Suprapubic skin (tissue), 4 donors: Measurements from ENCODE around the gene RSRC2. TPM values are rescaled to one million over a fixed set of nuclear protein-coding genes. Genes with fewer than 3 reads are reported as not detected.

ENCODE experiments used
- DNase-seq, 2 donors: peaks; one replicate each; pipeline ENCODE4 v3.0.0-alpha.2; 2019; ENCODE audit warnings: low spot score in 2 of 2
- H3K27ac ChIP-seq: fragments of 200-600 bp; sonication (generic); one replicate; pipeline ENCODE4 v1.5.1; 2019
- H3K27me3 ChIP-seq: fragments of 200-600 bp; sonication (generic); one replicate; pipeline ENCODE4 v1.5.1; 2019
- H3K36me3 ChIP-seq: fragments of 200-600 bp; sonication (generic); one replicate; pipeline ENCODE4 v1.5.1; 2019
- H3K4me1 ChIP-seq: fragments of 200-600 bp; sonication (generic); one replicate; pipeline ENCODE4 v1.5.1; 2019
- H3K4me3 ChIP-seq: fragments of 200-600 bp; sonication (generic); one replicate; pipeline ENCODE4 v1.5.1; 2019; ENCODE audit warnings: mild to moderate bottlenecking
- H3K9me3 ChIP-seq: fragments of 200-600 bp; sonication (generic); one replicate; pipeline ENCODE4 v1.5.1; 2019
- CTCF ChIP-seq, 2 donors: fragments of 200-600 bp in 1 of 2; fragments of 450-650 bp in 1 of 2; sonication (generic) in 1 of 2; IDR thresholded peaks; one replicate each; pipeline ENCODE4 v1.5.1; 2016 to 2019; ENCODE audit warnings: antibody characterized with exemption in 2 of 2, mild to moderate bottlenecking in 1 of 2, moderate library complexity in 1 of 2
- EP300 ChIP-seq: sonication (generic); formaldehyde crosslinking; IDR thresholded peaks from one replicate; pipeline ENCODE4 v1.6.1; 2017; ENCODE audit warnings: antibody characterized with exemption
- POLR2A ChIP-seq, 2 donors: fragments of 450-650 bp; IDR thresholded peaks; one replicate each; pipeline ENCODE4 v1.6.1; 2017; ENCODE audit warnings: antibody characterized with exemption in 2 of 2, mild to moderate bottlenecking in 2 of 2, moderate library complexity in 2 of 2
- POLR2AphosphoS5 ChIP-seq, 3 donors: sonication (generic); formaldehyde crosslinking; IDR thresholded peaks; one replicate each; pipeline ENCODE4 v1.6.1; 2017; ENCODE audit warnings: antibody characterized with exemption in 3 of 3
- WGBS: methylation state at CpG from one replicate; pipeline ENCODE4 v1.1.5; 2018; 5-methylcytosine and 5-hydroxymethylcytosine counted together
- total RNA-seq, 4 donors: library from RNA; depleted of rRNA; stranded (reverse); fragments of >200 nt; gene quantifications; one replicate each; pipeline ENCODE4 v1.1.0, GENCODE V29; 2016

RSRC2 gene
- total RNA-seq, 4 donors from 2014 or later = 46.7 to 155 (median 53.5) TPM

GRCh38 chr12:122454250-122454721, 72.5 kb downstream of the RSRC2 start:
- H3K27ac ChIP-seq = no peak overlapping the region

More at GRCh38 chr12:122454250-122454721, 72.5 kb downstream of the RSRC2 start:
- Histone ChIP-seq H3K4me3 (no peak overlapping the region), H3K27me3 (no peaks in the 10 kb centered on the region), H3K4me1 (peaks cover 3% of the 10 kb centered on the region), H3K9me3 (no peaks in the 10 kb centered on the region), H3K36me3 (no peaks in the 10 kb centered on the region)
- WGBS = 85% methylated on average over 12 of the region's 12 CpGs
- no peak for DNase-seq
- TF ChIP-seq POLR2A (IDR thresholded peaks at IDR 0.05) (no peak), EP300 (no peak), POLR2AphosphoS5 (IDR thresholded peaks at IDR 0.05) (no peak), CTCF (IDR thresholded peaks at IDR 0.05) (no peak)

Other genes starting within 250 kb of the RSRC2 start
- 100 to 1,000 TPM; 107 to 170 (median 149) TPM for gene CLIP1, start 104.3 kb downstream of the RSRC2 start, total RNA-seq
- 10 to 100 TPM; 21.5 to 49.7 (median 30.2) TPM for gene ZCCHC8, start 26.0 kb downstream of the RSRC2 start, total RNA-seq
- gene KNTC1, start 313 bp upstream of the RSRC2 start, total RNA-seq = 10 to 100 TPM in 3 of 4 donors, 1 to 10 TPM in 1; 8.6 to 44.4 (median 13.2) TPM
- 10 to 100 TPM; 13.8 to 25.8 (median 21.5) TPM for gene HCAR2, start 176.4 kb upstream of the RSRC2 start, total RNA-seq
- gene HCAR3, start 189.9 kb upstream of the RSRC2 start, total RNA-seq = 10 to 100 TPM in 3 of 4 donors, 1 to 10 TPM in 1; 5.3 to 19.1 (median 14.3) TPM
- gene HCAR1, start 203.9 kb upstream of the RSRC2 start, total RNA-seq = under 1 TPM; 0.10 to 0.89 (median 0.29) TPM
- 10 to 100 TPM; 18.5 to 37.1 (median 20.5) TPM for gene DENR, start 225.9 kb upstream of the RSRC2 start, total RNA-seq
- gene CCDC62, start 247.6 kb upstream of the RSRC2 start, total RNA-seq = 1 to 10 TPM in 1 of 4 donors, under 1 TPM in 2, not detected in 1; 0.36 to 2.1 (median 0.38) TPM